HepG2 (cell line): ENCODE results near the gene PSMG3. TPM values are rescaled to one million over a fixed set of nuclear protein-coding genes. Genes with fewer than 3 reads are reported as not detected.
A peak's percentile ranks its signal among the peaks of the same experiment; 100 is the strongest.

Experiments used
- KAT2B ChIP-seq: fragments of 150-350 bp; IDR thresholded peaks from 2 replicates; pipeline ENCODE4 v1.6.1; 2014; ENCODE audit warnings: low read depth, low read length, borderline replicate concordance
- MIER2 ChIP-seq: IDR thresholded peaks from 2 replicates; pipeline ENCODE4 v1.6.1; 2016; ENCODE audit warnings: missing biosample characterization, missing genetic modification reagents
- PAX8 ChIP-seq: sonication (generic); formaldehyde crosslinking; IDR thresholded peaks from 2 replicates; pipeline ENCODE4 v1.8.0; 2022; ENCODE audit warnings: mild to moderate bottlenecking, missing genetic modification reagents, borderline replicate concordance
- PHF8 ChIP-seq: sonication (generic); formaldehyde crosslinking; IDR thresholded peaks from 2 replicates; pipeline ENCODE4 v1.5.0; 2020; ENCODE audit warnings: missing genetic modification reagents
- RBFOX2 ChIP-seq: fragments of 200-400 bp; formaldehyde crosslinking; IDR thresholded peaks from 2 replicates; pipeline ENCODE4 v1.6.1; 2017; ENCODE audit warnings: low read depth, mild to moderate bottlenecking, low read length
- SMAD3 ChIP-seq: sonication (generic); formaldehyde crosslinking; IDR thresholded peaks from 2 replicates; pipeline ENCODE4 v1.4.0; 2020; ENCODE audit warnings: missing genetic modification reagents
- STAG1 ChIP-seq: sonication (generic); formaldehyde crosslinking; IDR thresholded peaks from 2 replicates; pipeline ENCODE4 v1.4.0; 2020; ENCODE audit warnings: missing genetic modification reagents
- ZNF10 ChIP-seq: sonication (generic); formaldehyde crosslinking; IDR thresholded peaks from 2 replicates; pipeline ENCODE4 v1.4.0; 2020; ENCODE audit warnings: mild to moderate bottlenecking, low read depth, missing genetic modification reagents, borderline replicate concordance
- ZNF503 ChIP-seq: sonication (generic); formaldehyde crosslinking; IDR thresholded peaks from 2 replicates; pipeline ENCODE4 v1.4.0; 2020; ENCODE audit warnings: missing genetic modification reagents
- ZNF512 ChIP-seq: sonication (generic); formaldehyde crosslinking; IDR thresholded peaks from 2 replicates; pipeline ENCODE4 v1.4.0; 2020; ENCODE audit warnings: mild to moderate bottlenecking, missing genetic modification reagents
- ZNF614 ChIP-seq: IDR thresholded peaks from 2 replicates; pipeline ENCODE4 v1.6.1; 2018; ENCODE audit warnings: missing biosample characterization, missing genetic modification reagents, inconsistent platforms, borderline replicate concordance
- ZNF703 ChIP-seq: sonication (generic); formaldehyde crosslinking; IDR thresholded peaks from 2 replicates; pipeline ENCODE4 v1.5.1; 2020; ENCODE audit warnings: missing genetic modification reagents, mild to moderate bottlenecking, moderate library complexity, borderline replicate concordance
- polyA plus RNA-seq, 8 experiments: library from polyadenylated mRNA; depleted of rRNA in 3 of 8; stranded (reverse) in 7 of 8; unstranded in 1 of 8; fragments of >200 nt; fragmentation: Illumina TruSeq in 4 of 8; extraction: Trizol in 4 of 8; gene quantifications; 2 replicates each; pipeline versions ENCODE4 v1.2.1 to v1.2.3, GENCODE V29; 2011 to 2016; ENCODE audit warnings: low read depth in 4 of 8, missing spikeins in 1 of 8, mixed read lengths in 1 of 8; ENCODE audit not compliant: insufficient read depth in 1 of 8
- total RNA-seq, 5 experiments: library from RNA; depleted of rRNA; stranded (reverse); fragments of >200 nt; fragmentation: Illumina TruSeq; extraction: Trizol; gene quantifications; 2 replicates each; pipeline ENCODE4 v1.2.3, GENCODE V29; 2016; ENCODE audit warnings: low read depth in 1 of 5
- TF ChIP-seq, protein P1 (sequence below): sonication (generic); formaldehyde crosslinking; IDR thresholded peaks from 2 replicates; pipeline ENCODE4 v1.4.0; 2020; ENCODE audit warnings: missing genetic modification reagents
- TF ChIP-seq, protein P2 (sequence below): sonication (generic); formaldehyde crosslinking; IDR thresholded peaks from 2 replicates; pipeline ENCODE4 v1.4.0; 2020; ENCODE audit warnings: missing genetic modification reagents

PSMG3 gene
- total and polyA plus RNA-seq, 2 of the 13 experiments (the other 11 are each of a cell fraction or from before 2014, with no cell fraction given), result 29.6 to 48.4 TPM

DNA sequence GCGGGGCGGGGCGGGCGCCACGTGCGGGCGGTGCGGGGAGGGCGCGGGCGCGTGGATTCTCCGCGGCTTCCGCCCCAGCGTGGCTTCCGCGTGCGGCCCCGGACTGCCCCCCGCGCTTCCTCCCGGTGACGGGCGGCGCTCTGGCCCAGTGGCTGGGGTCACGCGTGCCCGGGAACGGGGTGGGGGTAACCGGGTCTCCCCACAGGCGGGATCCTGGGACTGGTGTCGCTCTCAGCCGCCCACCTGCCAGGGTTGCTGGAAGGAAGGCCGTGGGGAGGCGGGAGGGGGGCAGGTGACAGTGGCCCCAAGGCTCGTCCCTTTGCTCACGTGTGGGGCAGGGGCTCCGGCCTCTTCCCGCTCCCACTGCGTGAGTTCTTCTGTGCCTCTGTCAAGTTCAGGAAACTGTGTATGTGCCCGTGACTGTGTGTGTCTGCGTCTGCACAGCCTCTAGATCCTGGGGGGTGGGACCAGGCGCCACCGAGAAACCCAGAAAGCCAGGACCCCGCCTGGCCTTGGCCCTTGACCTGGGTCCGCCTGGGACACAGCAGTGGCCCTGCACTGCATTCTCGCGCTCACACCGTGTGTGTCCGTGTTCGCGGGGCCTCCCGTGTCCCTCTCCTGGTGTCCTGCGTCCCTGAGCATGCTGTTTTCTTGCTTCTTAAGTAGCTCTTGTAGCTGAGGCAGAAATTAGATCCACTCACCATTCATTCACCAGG, 38.4 kb downstream of the PSMG3 start (continued):
- TF ChIP-seq, protein P1, sequence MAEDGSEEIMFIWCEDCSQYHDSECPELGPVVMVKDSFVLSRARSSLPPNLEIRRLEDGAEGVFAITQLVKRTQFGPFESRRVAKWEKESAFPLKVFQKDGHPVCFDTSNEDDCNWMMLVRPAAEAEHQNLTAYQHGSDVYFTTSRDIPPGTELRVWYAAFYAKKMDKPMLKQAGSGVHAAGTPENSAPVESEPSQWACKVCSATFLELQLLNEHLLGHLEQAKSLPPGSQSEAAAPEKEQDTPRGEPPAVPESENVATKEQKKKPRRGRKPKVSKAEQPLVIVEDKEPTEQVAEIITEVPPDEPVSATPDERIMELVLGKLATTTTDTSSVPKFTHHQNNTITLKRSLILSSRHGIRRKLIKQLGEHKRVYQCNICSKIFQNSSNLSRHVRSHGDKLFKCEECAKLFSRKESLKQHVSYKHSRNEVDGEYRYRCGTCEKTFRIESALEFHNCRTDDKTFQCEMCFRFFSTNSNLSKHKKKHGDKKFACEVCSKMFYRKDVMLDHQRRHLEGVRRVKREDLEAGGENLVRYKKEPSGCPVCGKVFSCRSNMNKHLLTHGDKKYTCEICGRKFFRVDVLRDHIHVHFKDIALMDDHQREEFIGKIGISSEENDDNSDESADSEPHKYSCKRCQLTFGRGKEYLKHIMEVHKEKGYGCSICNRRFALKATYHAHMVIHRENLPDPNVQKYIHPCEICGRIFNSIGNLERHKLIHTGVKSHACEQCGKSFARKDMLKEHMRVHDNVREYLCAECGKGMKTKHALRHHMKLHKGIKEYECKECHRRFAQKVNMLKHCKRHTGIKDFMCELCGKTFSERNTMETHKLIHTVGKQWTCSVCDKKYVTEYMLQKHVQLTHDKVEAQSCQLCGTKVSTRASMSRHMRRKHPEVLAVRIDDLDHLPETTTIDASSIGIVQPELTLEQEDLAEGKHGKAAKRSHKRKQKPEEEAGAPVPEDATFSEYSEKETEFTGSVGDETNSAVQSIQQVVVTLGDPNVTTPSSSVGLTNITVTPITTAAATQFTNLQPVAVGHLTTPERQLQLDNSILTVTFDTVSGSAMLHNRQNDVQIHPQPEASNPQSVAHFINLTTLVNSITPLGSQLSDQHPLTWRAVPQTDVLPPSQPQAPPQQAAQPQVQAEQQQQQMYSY, result 0 out of 2 replicates have a peak, but pooled peaks have one; percentile 19
- TF ChIP-seq STAG1 (CRISPR knock-in tag) (0 out of 2 replicates have a peak, but pooled peaks have one; percentile 5), ZNF503 (CRISPR knock-in tag) (0 out of 2 replicates have a peak, but pooled peaks have one; percentile 26), ZNF10 (CRISPR knock-in tag) (no peak), PHF8 (CRISPR knock-in tag) (0 out of 2 replicates have a peak, but pooled peaks have one; percentile 30), ZNF703 (CRISPR knock-in tag) (no peak), ZNF512 (no peak), MIER2 (CRISPR knock-in tag) (no peak), PAX8 (CRISPR knock-in tag) (no peak), SMAD3 (CRISPR knock-in tag) (no peak), RBFOX2 (peak; percentile 70), ZNF614 (CRISPR knock-in tag) (no peak), KAT2B (no peak)
- TF ChIP-seq, protein P2, sequence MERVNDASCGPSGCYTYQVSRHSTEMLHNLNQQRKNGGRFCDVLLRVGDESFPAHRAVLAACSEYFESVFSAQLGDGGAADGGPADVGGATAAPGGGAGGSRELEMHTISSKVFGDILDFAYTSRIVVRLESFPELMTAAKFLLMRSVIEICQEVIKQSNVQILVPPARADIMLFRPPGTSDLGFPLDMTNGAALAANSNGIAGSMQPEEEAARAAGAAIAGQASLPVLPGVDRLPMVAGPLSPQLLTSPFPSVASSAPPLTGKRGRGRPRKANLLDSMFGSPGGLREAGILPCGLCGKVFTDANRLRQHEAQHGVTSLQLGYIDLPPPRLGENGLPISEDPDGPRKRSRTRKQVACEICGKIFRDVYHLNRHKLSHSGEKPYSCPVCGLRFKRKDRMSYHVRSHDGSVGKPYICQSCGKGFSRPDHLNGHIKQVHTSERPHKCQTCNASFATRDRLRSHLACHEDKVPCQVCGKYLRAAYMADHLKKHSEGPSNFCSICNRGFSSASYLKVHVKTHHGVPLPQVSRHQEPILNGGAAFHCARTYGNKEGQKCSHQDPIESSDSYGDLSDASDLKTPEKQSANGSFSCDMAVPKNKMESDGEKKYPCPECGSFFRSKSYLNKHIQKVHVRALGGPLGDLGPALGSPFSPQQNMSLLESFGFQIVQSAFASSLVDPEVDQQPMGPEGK, result peak; percentile 48; the same call in 1 of the 2 replicates
